Sigmoid colon (tissue), 4 donors: Measurements from ENCODE around the gene PPFIA4.

Source experiments
- EP300 ChIP-seq, 4 donors: sonication (generic); formaldehyde crosslinking; IDR thresholded peaks; one replicate each; pipeline ENCODE4 v1.6.1; 2017; ENCODE audit warnings: antibody characterized with exemption in 4 of 4
- POLR2A ChIP-seq, 2 donors: fragments of 450-650 bp; IDR thresholded peaks; one replicate each; pipeline ENCODE4 v1.6.1; 2016; ENCODE audit warnings: antibody characterized with exemption in 2 of 2, mild to moderate bottlenecking in 2 of 2, moderate library complexity in 2 of 2
- TF ChIP-seq, protein P1 (sequence below), 4 experiments: fragments of 450-650 bp in 3 of 4; fragments of 200-600 bp in 1 of 4; IDR thresholded peaks; one replicate each; pipeline ENCODE4 v1.5.1; 2016 to 2019; ENCODE audit warnings: antibody characterized with exemption in 4 of 4, mild to moderate bottlenecking in 3 of 4, moderate library complexity in 2 of 4

DNA sequence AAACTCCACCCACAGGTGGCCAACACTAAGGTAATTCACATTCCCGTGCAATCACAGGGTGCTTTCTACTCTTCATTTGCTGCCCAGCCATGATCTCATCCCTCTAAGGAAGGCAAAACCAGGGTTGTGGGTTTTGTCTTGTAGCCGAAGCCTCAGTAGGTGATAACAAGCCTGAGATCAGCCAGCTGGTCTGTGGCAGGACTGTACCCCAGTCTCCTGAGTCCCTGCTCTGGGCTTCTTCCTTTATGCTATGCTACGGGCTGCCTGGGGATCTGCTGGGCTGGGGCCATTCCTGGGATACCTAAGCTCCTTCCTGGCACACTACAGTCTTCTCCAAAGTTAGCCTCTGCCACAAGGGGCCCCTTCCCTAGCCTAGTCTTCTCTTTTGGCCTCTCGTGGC, 9.8 kb downstream of the PPFIA4 start:
- TF ChIP-seq, protein P1, sequence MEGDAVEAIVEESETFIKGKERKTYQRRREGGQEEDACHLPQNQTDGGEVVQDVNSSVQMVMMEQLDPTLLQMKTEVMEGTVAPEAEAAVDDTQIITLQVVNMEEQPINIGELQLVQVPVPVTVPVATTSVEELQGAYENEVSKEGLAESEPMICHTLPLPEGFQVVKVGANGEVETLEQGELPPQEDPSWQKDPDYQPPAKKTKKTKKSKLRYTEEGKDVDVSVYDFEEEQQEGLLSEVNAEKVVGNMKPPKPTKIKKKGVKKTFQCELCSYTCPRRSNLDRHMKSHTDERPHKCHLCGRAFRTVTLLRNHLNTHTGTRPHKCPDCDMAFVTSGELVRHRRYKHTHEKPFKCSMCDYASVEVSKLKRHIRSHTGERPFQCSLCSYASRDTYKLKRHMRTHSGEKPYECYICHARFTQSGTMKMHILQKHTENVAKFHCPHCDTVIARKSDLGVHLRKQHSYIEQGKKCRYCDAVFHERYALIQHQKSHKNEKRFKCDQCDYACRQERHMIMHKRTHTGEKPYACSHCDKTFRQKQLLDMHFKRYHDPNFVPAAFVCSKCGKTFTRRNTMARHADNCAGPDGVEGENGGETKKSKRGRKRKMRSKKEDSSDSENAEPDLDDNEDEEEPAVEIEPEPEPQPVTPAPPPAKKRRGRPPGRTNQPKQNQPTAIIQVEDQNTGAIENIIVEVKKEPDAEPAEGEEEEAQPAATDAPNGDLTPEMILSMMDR (IDR thresholded peaks at IDR 0.05), result no peak
- TF ChIP-seq EP300 (IDR thresholded peaks at IDR 0.05) (no peak), POLR2A (IDR thresholded peaks at IDR 0.05) (no peak)
